ENCODE measurements around the gene EMC8.

EMC8 gene

GRCh38 chr16:85735946-85736345 lies 63.4 kb downstream of the EMC8 start:
- H2AFZ ChIP-seq (ENCODE audit: low read depth, low read length, severe bottlenecking), result no peak overlapping the region
- TF ChIP-seq, protein P1, sequence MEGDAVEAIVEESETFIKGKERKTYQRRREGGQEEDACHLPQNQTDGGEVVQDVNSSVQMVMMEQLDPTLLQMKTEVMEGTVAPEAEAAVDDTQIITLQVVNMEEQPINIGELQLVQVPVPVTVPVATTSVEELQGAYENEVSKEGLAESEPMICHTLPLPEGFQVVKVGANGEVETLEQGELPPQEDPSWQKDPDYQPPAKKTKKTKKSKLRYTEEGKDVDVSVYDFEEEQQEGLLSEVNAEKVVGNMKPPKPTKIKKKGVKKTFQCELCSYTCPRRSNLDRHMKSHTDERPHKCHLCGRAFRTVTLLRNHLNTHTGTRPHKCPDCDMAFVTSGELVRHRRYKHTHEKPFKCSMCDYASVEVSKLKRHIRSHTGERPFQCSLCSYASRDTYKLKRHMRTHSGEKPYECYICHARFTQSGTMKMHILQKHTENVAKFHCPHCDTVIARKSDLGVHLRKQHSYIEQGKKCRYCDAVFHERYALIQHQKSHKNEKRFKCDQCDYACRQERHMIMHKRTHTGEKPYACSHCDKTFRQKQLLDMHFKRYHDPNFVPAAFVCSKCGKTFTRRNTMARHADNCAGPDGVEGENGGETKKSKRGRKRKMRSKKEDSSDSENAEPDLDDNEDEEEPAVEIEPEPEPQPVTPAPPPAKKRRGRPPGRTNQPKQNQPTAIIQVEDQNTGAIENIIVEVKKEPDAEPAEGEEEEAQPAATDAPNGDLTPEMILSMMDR (IDR thresholded peaks at IDR 0.05; ENCODE audit: insufficient read depth, low read length, poor library complexity, severe bottlenecking), result no peak
- no peak for TF ChIP-seq EZH2phosphoT487 (conservative IDR thresholded peaks at IDR 0.05; ENCODE audit: low read length)
- no peaks in the 10 kb centered on the region for H3K9me3 ChIP-seq (ENCODE audit: insufficient read depth, low read length)
- H3F3A ChIP-seq (ENCODE audit: insufficient read depth), result no peaks in the 10 kb centered on the region
- no peaks in the 10 kb centered on the region for H3K9me2 ChIP-seq (replicated peaks; ENCODE audit: insufficient read depth, low read length)
- no peak overlapping the region for H3K27ac ChIP-seq (ENCODE audit: low read depth, low read length)
- no peaks in the 10 kb centered on the region for H3K79me2 ChIP-seq (ENCODE audit: insufficient read depth, low read length)
- no peaks in the 10 kb centered on the region for H3K27me3 ChIP-seq (ENCODE audit: low read length)
- H4K20me1 ChIP-seq (ENCODE audit: low read depth, low read length), result no peaks in the 10 kb centered on the region
- no peak overlapping the region for H3K4me3 ChIP-seq (ENCODE audit: insufficient read depth, low read length, poor library complexity, severe bottlenecking)
- no peak overlapping the region for H3K4me2 ChIP-seq (ENCODE audit: low read depth, low read length, poor library complexity, severe bottlenecking)
- H3K36me3 ChIP-seq (ENCODE audit: low read length), result no peaks in the 10 kb centered on the region
- H3K9ac ChIP-seq (ENCODE audit: low read length), result no peak overlapping the region

DNA sequence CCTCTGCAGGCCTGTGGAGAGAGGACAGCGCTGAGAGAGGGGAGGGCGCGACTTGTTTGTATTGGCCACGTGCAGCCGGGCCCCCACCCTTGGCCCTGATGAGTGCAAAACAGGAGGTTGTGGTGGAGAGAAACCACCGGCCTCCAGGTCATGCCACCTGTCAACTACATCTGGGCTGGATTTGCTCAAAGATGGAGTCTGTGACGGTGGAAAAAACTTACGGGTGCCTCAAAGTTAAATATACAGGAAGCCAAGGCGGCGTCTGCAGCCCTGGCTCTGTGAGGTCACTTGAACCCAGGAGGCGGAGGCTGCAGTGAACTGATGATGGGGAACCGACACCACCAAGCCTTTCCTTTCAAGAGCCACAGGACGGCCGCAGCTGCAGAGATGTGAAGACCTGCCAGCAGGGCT lies 64.1 kb downstream of the EMC8 start:
- no peaks in the 10 kb centered on the region for H3K79me2 ChIP-seq (ENCODE audit: insufficient read depth, low read length)
- no peaks in the 10 kb centered on the region for H3K9me2 ChIP-seq (replicated peaks; ENCODE audit: insufficient read depth, low read length)
- no peaks in the 10 kb centered on the region for H4K20me1 ChIP-seq (ENCODE audit: low read depth, low read length)
- no peak overlapping the region for H3K27ac ChIP-seq (ENCODE audit: low read depth, low read length)
- H2AFZ ChIP-seq (ENCODE audit: low read depth, low read length, severe bottlenecking), result no peak overlapping the region
- H3F3A ChIP-seq (ENCODE audit: insufficient read depth), result no peaks in the 10 kb centered on the region
- H3K9ac ChIP-seq (ENCODE audit: low read length), result no peak overlapping the region
- no peaks in the 10 kb centered on the region for H3K36me3 ChIP-seq (ENCODE audit: low read length)
- H3K9me3 ChIP-seq (ENCODE audit: insufficient read depth, low read length), result no peaks in the 10 kb centered on the region
- no peak overlapping the region for H3K4me2 ChIP-seq (ENCODE audit: low read depth, low read length, poor library complexity, severe bottlenecking)
- H3K4me3 ChIP-seq (ENCODE audit: insufficient read depth, low read length, poor library complexity, severe bottlenecking), result no peak overlapping the region
- no peaks in the 10 kb centered on the region for H3K27me3 ChIP-seq (ENCODE audit: low read length)
- no peak for TF ChIP-seq EZH2phosphoT487 (conservative IDR thresholded peaks at IDR 0.05; ENCODE audit: low read length)
- TF ChIP-seq, protein P1 (IDR thresholded peaks at IDR 0.05; ENCODE audit: insufficient read depth, low read length, poor library complexity, severe bottlenecking), result no peak

DNA sequence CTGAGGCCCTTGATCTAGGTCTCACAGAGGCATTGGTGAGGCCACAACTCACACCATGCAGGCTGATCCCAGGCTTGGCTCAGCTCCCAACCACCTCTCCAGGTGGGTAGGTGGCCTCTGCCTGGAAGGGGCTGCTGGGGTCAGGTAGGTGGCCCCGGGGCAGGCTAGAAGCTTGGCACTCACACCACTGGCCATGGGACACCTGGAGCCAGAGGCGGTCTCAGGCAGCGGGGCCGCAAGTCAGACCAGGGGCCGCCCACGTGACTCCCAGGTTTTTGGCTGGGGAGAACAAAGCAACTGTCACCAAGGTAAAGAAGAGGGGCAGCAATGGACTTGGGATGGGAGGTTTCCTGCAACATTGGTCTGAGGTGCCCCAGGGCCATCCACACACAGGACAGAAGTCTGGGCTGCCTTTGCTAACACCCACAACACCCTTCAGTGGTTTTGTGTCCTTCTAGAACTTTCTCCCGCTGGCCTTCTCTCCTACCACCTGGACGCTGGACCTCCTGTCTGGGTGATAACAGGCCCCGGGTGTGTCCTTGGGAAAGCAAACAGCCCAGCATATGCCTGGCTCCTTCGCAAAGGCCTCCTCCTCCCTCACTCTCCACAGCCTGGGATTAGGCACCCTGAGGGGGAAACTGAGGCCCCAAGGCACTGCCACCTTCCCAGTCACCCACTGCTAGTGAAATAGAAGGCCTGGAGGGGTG lies 64.9 kb downstream of the EMC8 start:
- Histone ChIP-seq H3K36me3 (ENCODE audit: low read length) (no peaks in the 10 kb centered on the region), H3K9me3 (ENCODE audit: insufficient read depth, low read length) (no peaks in the 10 kb centered on the region), H3K79me2 (ENCODE audit: insufficient read depth, low read length) (no peaks in the 10 kb centered on the region), H3K4me2 (ENCODE audit: low read depth, low read length, poor library complexity, severe bottlenecking) (no peak overlapping the region), H3K4me3 (ENCODE audit: insufficient read depth, low read length, poor library complexity, severe bottlenecking) (no peak overlapping the region), H3K27ac (ENCODE audit: low read depth, low read length) (no peak overlapping the region), H3K27me3 (ENCODE audit: low read length) (no peaks in the 10 kb centered on the region), H3F3A (ENCODE audit: insufficient read depth) (no peaks in the 10 kb centered on the region), H4K20me1 (ENCODE audit: low read depth, low read length) (no peaks in the 10 kb centered on the region), H2AFZ (ENCODE audit: low read depth, low read length, severe bottlenecking) (no peak overlapping the region), H3K9me2 (replicated peaks; ENCODE audit: insufficient read depth, low read length) (no peaks in the 10 kb centered on the region), H3K9ac (ENCODE audit: low read length) (no peak overlapping the region)
- TF ChIP-seq, protein P1 (IDR thresholded peaks at IDR 0.05; ENCODE audit: insufficient read depth, low read length, poor library complexity, severe bottlenecking), result no peak
- no peak for TF ChIP-seq EZH2phosphoT487 (conservative IDR thresholded peaks at IDR 0.05; ENCODE audit: low read length)
